Hippocampal formation (tissue), 2 donors: Measurements from ENCODE around the gene NOTCH1.

Experiments used
- DNase-seq, 2 donors: peaks; one replicate each; lab custom pipeline; 2025; lab: John Stamatoyannopoulos, UW

NOTCH1 gene

DNA sequence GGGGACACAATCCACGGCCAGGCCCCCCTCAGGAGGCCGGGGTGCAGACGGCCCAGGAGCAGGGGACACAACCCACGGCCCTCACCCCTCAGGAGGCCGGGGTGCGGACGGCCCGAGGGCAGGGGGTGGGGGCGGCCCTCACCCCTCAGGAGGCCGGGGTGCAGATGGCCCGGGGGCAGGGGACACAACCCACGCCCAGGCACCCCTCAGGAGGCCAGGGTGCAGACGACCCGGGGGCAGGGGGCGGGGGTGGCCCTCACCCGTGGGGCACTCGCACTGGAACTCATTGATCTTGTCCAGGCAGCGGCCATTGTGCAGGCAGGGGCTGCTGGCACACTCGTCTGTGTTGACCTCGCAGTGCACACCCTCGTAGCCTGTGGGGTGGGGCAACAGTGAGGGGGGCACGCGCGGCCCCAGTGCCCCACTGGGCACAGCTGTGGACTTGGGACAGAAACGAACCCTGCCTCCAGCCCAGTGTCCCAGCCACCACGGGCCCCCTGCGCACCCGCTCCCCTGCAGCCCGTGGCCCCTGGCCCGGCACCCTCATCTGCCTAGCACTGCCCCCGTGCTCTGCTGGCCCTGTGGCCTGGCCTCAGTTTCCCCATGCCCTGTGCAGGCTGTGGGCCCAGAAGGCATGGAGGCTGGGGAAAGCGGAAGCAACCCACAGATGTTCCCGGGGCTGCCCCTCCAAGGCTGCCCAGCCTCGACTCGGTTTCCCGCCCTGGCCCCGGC, 28.7 kb downstream of the NOTCH1 start:
- no peak for DNase-seq

DNA sequence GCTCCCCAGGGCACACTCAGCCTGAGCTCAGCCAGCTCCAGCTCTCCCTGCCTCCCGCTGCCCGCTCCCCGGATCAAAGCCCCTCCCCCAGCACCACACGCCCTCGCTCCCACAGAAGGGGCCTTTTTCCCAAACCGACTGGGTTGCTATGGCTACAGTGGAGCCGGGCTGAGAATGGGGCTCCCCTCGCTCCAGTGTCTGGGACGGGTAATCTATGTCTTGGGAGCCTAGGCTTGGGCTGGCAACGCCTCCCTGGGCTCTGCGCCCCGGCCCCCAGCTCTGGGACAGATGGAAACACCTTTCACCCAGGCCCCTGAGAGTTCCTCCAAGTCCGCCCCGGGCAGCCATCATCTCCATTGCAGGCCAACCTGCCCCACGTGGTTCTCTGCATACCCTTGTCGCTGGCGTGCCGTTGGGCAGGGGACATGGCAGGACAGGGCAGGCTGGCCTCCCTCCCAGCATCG, 29.6 kb downstream of the NOTCH1 start:
- DNase-seq: peak; percentile 70

DNA sequence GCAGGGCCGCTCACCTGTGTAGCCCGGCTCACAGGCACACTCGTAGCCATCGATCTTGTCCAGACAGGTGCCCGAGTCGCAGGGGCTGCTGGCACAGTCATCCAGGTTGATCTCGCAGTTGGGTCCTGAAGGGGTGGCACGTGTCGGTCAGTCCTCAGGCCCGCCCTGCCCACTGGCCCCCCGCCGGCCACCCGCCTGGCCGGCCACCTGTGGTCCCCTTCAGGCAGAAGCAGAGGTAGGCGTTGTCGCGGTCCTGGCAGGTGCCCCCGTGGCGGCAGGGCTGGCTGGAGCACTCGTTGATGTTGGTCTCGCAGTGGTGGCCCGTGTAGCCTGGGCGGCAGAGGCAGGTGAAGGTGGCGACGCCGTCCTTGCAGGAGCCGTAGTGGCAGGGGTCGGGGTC, 30.6 kb downstream of the NOTCH1 start:
- no peak for DNase-seq

DNA sequence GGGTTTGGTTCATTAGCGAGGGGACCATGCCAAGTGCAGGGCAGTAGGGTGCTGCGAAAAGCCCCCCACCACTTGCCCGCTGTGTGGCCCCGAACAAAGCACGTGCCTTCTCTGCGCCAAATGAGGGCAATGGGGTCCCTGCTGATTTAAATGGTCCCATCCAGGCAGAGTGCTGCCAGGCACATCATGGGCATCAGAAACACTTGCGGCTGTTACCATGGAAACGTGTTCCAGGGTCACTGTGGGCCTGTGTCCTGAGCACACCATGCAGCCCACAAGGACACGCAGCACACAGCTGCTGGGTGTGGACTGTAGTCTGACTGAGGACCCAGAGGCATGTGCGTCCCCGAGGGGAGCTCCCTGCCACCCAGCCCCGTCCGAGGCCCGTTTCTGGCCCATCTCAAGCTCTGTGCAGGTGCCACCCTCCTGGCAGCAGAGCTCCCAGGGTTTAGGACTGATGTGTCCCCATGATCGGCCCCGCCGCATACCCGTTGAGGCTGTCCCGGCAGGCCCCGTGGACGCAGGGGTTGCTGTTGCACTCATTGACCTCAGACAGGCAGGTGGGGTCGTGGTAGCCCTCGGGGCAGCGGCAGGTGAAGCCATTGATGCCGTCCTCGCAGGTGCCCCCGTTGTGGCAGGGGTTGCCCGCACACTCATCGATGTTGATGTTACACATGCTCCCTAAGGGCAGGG, 31.7 kb downstream of the NOTCH1 start:
- peak in 1 of 2 donors; percentile 27 for DNase-seq

DNA sequence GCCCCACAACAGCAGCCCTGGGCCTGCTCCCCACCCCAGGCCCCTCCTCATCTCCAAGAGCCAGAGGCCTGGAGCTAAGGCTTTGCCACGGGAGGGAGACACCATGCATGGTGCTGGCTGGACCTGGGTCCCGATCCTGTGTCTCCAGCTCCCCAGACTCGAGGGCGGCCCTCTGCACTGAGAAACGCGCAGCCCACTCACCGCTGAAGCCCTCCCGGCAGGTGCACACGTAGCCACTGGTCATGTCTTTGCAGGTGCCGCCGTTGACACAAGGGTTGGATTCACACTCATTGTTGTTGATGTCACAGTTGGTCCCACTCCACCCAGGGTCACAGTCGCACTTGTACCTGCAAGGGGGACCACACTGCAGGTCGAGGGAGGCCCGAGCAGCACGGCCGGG, 32.7 kb downstream of the NOTCH1 start:
- no peak for DNase-seq

DNA sequence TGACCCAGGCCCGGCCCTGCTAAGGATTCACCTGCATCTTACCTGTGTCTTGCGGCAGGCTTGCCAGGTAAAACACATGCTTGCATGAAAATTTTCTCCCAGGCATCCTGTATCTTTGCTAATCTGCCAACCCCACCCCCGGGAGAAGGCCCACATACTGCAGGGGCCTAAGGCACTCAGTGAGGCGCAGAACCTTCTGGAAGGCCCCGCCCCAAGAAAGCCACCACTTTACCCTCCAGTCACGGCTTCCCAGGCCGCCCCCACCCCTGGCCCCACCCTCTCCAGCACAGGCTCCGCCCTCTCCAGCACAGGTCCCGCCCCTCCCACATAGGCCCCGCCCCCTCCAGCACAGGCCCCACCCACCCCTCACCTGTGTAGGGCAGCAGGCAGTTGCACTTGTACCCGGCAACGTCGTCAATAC, 33.2 kb downstream of the NOTCH1 start:
- no peak for DNase-seq

DNA sequence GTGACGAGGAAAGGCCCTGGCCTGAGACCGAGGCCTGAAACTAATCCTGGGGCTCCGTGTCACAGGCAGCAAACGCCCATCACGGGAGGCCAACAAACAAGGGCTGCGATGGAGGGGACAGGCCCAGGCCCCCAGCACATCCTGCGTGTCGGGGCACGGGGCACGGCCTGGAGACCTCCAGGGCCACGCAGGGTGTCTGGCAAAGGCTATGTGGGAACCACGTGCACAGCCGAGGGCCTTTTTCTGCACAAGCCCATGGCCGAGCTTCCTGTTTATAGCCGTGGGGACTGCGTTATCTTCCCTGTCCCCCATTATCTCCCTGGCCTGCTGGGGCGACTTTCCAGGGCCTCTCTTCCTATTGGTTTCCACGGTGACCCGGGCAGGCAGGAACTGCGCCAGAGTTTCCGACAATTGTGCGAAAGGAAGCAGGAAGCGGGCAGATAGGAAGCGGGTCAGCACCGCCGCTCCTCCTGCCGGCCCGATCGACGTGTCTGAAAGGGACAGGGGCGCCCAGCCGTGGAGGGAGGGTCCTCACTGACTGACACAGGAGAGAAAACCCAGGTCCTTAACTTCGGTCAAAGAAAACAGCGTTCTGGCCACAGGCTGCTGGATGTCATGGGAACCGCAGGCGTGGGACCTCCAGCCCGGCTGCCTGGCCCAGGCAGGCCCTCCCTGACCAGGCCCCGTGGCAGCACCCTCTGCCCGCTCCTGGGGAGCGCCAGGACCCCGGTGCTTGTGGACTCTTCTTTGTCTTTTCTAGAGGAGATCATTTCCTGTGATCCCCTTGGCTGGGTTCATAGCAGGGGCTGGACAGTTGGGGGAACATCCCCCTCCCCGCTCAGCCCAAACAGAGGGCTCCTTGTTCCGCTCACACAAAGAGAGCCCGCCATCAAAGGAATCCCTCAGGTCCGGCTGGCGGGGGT, 33.9 kb downstream of the NOTCH1 start:
- peak; percentile 81 to 83 for DNase-seq

DNA sequence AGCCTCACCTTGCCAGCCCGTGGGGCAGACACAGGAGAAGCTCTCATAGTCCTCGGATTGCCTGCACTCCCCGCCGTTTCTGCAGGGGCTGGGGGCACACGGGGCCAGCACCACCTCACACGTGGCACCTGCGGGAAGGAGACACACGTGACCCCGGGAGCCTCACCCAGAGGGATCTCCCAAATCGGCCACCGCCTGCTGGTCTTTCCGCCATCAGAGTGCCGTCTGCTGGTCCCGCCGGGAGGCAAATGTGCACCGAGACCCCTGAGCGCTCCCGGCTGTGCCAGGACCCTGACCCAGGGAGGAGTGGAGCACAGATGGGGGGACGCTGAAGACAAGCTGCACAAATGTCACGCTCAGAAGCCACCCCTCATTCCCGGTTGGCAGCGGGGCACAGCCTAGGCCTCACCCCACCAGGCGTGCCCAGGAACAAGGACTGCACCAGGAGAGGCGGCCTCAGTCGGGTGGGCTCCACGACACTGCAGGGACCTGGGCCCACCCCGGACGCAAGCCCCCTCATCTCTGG, 34.6 kb downstream of the NOTCH1 start:
- no peak for DNase-seq

DNA sequence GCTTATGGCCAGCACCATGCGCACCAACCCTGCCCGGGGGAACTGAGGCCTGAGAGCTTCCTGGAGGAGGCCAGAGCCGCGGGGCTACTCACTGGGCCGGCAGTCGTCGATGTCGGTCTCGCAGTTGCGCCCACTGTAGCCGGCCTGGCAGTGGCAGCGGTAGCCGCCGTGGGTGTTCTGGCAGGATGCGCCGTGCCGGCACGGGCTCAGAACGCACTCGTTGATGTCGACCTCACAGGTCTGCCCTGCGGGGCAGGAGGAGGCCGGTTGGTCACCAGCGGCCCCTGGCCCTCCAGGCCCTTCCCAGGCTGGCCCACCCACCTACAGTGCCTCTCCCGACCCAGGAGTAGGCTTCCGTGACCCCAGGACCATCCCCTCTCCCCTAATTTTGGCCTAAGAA, 35.3 kb downstream of the NOTCH1 start:
- no peak for DNase-seq

DNA sequence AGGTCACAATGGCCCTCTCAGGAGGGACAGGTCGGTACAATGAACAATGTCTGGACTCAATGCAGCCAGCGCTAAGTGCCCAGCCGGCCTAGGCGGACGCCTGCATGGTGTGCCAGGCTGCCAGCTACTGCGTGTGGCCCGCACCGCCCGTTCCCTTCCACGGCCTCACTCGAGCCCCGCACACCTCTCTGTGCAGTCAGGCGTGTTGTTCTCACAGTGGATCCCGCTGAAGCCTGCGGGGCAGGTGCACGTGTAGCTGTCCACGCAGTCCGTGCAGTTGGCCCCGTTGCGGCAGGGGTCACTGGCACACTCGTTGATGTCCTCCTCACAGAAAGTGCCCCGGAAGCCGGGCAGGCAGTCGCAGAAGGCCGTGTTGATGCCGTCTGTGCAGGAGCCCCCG, 36.3 kb downstream of the NOTCH1 start:
- no peak for DNase-seq

DNA sequence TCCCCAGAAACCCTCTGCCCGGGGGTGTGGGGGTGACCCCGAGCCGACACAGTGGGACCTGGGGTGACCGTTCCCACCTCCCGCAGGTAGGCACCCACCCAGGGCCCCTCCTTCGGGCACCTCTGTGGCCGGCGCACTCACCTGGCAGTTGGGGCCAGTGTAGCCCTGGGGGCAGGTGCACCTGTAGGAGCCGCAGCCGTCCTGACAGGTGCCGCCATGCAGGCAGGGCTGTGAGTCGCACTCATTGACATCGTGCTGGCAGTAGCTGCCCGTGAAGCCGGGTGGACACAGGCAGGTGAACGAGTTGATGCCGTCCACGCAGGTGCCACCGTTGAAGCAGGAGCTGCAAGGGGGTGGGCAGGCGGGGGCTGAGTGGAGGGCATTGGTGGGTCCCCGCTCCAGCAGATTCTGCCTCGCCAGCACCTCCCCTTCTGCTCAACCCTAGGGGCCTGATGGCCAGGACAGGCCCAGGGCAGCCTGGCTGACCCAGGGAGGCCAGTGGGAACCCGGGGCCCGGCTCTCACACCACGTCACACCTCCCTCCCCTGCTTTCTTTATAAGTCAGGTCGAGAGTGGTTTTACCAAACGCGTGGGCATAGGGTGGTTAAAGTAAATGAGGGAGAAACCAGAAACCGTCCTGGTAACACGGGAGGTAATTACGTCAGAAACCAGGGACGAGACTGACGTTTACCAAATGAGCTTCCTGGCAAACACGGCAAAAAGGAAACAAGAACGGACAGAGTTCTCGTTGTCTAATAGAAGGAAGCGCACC, 36.9 kb downstream of the NOTCH1 start:
- DNase-seq: no peak

DNA sequence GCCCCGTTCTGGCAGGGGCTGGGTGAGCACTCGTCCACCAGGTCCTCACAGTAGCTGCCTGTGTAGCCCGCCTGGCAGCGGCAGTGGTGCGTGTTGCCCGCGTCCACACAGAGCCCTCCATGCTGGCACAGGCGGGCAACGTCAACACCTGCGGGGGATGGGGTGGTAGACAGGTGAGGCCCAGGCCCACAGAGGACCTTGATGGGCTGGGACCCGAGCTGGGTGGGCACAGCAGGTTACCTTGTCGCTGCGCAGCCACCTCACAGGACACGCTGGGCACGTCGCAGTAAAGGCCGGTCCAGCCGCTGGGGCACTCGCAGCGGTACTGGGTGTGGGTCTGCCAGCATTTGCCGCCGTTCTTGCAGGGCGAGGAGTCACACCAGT, 37.9 kb downstream of the NOTCH1 start:
- no peak for DNase-seq

DNA sequence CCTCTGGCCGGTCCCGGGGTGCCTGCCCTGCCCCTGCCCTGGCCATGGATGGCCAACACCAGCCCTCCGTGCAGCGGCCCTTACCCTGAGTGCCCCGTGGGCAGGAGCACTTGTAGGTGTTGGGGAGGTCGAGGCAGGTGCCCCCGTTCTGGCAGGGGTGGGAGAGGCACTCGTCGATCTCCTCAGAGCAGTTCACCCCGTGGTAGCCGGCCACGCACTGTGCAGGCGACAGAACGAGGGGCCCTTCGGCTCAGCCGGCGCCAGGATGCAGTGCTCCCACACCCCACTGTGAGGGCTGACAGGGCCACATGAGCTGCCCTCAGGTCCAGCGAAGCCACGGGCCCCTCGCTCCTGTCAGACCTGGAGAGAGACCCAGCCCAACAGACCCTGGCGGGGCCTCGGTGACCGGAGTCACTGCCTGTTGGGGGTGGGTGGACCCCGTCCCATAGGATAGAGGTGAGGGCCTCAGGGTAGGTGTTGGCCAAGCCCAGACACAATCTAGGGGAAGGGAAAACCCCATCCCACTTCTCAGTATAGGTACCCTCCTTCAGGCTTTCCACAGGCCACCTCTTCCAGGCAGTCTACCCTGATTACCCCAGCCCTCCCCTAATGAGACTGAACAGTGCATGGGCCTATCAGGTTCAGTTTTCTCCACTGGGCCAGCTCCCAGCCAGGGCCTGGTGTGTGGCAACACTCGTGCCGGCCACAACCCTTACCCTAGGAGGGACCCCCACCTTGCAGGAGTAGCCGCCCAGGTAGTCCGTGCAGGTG, 38.4 kb downstream of the NOTCH1 start:
- DNase-seq: no peak

DNA sequence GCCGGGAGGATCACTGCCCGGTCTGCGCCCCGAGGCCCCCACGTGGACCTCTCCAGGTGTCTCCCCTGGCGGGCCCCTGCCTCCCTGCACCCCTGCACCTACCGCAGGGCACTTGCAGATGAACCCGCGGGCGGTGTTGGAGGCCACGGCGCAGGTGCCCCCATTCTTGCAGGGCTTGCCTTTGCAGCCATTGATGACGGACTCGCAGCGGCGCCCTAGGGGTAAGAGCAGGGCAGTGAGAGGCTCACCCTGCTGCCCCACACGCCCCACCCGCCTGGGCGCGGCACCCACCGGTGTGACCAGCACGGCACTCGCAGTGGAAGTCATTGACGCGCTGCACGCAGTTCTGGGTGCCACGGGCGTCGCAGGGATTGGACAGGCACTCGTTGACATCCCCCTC, 39.4 kb downstream of the NOTCH1 start:
- DNase-seq: no peak

DNA sequence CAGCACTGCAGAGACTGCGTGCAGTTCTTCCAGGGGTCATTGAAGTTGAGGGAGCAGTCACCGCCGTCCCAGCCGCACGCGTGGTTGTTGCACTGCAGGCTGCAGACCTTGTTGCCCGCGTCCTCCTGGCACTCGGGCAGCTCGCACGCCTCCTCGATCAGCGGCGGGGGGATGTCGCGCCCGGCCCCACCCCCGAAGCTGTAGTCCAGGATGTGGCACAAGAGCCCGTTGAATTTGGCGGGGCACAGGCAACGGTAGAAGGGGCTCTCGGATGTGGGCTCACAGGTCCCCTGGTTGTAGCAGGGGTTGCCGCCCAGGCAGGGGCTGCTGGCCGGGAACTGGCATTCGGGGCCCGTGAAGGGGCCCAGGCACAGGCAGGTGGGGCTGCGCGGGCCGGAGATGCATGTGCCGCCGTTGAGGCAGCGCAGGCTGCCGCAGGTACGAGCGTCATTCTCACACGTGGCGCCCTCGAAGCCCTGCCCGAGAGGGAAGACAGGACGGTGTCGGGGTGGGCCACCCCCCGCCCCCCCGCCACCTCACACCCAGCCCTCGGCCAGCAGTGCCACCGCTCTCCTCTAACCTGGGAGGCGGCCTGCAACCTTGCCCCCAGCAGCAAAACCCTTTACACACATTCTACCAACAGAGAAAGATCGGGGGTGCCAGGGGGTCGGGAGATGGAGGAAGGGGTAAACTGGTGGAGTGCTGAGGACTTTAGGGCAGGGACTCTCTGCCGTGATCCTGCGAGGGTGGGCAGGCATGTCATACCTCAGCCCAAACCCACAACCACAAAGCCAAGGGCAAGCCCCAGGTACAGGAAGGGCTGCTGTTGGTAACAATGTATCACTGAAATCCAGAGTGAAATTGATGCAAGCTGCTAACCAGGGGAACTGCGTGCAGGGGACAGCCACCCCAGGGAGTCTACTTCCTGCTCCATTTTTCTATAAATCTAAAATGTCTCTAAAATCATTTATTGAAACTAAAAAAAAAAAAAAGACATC, 40.1 kb downstream of the NOTCH1 start:
- DNase-seq: no peak

DNA sequence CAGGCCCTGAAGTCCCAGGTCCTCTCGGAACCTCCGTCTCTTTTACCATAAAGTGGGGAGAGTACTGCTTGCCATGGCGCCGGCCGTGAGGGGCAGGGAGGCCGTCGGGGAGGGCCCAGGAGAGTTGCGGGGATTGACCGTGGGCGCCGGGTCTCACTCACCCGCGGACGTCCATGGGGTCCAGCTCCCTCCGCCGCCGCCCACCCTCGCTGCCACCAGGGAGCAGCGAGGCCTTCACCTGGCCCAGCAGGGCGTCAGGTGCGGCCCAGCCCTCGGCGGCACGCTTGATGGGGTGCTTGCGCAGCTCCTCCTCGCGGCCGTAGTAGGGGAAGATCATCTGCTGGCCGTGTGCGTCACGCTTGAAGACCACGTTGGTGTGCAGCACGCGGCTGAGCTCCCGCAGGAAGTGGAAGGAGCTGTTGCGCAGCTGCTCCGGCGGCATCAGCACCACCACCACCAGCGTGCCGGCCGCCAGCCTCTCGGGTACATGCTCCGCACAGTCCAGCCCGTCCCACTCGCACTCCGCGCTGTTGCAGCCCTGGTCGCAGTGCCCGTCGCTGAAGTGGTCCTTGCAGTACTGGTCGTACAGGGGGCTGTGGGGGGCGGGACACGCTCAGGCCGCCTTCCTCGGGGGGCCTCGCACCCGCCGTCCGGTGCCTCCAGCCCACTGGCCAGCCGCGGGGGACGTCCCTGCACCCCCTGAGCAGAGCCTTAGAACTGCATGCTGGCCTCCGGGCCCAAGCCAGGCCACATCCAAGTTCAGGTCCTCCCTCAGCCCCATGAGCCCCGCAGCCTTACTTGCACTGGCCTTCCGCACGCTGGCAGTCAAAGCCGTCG, 41.1 kb downstream of the NOTCH1 start:
- DNase-seq: no peak

DNA sequence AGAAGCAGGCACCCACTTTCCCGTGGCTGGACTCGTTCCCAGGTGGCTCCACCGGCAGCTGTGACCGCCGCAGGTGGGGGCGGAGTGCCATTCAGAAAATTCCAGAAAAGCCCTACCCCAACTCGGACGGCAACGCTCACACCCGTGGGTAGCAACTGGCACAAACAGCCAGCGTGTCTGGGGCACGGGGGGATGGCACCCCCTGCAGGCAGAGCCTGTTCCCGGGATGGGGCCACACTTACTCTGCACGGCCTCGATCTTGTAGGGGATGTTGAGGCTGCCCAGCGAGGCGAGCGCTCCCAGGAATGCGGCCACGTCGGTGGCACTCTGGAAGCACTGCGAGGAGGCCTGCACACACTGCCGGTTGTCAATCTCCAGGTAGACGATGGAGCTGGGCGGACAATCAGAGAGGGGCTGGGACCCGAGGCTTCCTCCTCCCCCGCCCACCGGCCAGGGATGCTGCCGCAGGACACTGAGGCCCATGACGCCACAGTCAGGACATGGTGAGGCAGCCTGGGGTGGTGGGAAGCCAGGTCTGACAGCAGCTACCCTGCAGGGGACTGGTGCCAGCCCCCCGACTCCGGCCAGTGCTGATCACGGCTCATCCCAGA, 42.8 kb downstream of the NOTCH1 start:
- DNase-seq: no peak

DNA sequence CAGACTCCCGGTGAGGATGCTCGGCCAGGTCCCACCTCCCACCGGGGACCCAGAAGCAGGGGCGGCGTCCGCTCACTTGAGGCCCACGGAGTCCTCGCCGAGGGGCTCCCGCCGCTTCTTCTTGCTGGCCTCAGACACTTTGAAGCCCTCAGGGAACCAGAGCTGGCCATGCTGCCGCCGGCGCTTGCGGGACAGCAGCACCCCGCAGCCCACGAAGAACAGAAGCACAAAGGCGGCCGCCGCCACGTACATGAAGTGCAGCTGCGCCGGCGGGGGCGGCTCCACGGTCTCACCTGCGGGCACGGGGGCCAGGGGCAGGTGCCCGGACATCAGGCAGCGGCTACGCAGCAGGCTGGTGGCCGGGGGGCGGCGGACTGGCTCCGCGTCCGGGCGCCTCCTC, 43.7 kb downstream of the NOTCH1 start:
- no peak for DNase-seq
